ENCODE measurements around the gene C17orf50.

DNA sequence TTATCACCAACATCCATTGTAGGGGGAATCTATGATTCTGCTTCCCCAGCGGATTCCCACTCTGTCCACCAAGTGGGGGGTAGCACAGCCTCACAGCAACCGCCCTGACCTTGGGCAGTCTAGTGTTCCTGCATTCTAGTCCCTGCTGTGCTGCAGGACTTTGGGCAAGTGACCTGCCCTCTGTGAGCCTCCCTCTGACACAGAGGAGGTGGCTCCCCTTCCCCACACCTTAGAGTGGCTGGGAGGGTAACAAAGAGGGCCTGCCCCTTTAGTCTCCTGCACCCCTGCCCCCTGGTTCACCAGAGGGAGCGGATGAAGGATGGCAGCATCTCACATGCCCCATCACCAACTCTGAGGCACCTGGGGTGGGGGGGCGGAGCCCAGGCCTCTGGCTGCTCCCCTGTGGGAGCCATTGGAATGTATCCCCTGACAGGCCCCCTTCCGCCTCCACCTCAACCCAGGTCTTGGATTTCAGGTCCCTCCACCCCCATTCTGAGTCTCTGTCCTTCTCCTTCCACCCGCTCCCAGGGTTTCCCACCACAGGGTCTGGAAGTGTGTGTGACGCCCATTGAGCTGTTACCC, 17.7 kb upstream of the C17orf50 start:
- no peak for TF ChIP-seq CTCF (IDR thresholded peaks at IDR 0.05)
- no peak for TF ChIP-seq POLR2A (IDR thresholded peaks at IDR 0.05)
